HEK293 (cell line): Measurements from ENCODE around the gene TNFRSF17.
A peak's percentile ranks its signal among the peaks of the same experiment; 100 is the strongest.

Source experiments
- CTCF ChIA-PET: fragments of 350-600 bp; formaldehyde crosslinking; extraction: SDS; loops from one replicate; lab custom pipeline; 2021; ENCODE audit warnings: antibody characterized with exemption; lab: Yijun Ruan, JAX
- POLR2A ChIA-PET: fragments of 300-600 bp; formaldehyde crosslinking; extraction: SDS; loops from one replicate; lab custom pipeline; 2020; ENCODE audit warnings: antibody characterized with exemption, inconsistent platforms; lab: Yijun Ruan, JAX
- H3K27ac ChIP-seq: fragments of 200-500 bp; sonication (Bioruptor generic); 2 replicates; pipeline ENCODE4 v1.5.1; 2014; ENCODE audit warnings: low read depth, low read length, control low read depth, inconsistent platforms; ENCODE audit errors: extremely low read depth
- H3K36me3 ChIP-seq, 2 experiments: fragments of 200-500 bp in 1 of 2; sonication (Bioruptor generic) in 1 of 2; 1 replicate in 1 of 2; 2 replicates in 1 of 2; pipeline ENCODE4 v1.5.1; 2014 to 2017; ENCODE audit warnings: inconsistent platforms in 2 of 2, low read length in 2 of 2; ENCODE audit not compliant: control insufficient read depth in 2 of 2, insufficient read depth in 1 of 2
- H3K4me1 ChIP-seq: fragments of 200-500 bp; sonication (Bioruptor generic); 2 replicates; pipeline ENCODE4 v1.5.1; 2014; ENCODE audit warnings: mild to moderate bottlenecking, low read length, inconsistent platforms; ENCODE audit not compliant: control insufficient read depth, insufficient read depth
- H3K4me3 ChIP-seq: 2 replicates; pipeline ENCODE4 v1.5.1; 2011; ENCODE audit warnings: low read depth, mild to moderate bottlenecking, control low read depth, low read length, moderate library complexity
- H3K9me3 ChIP-seq: fragments of 200-500 bp; sonication (Bioruptor generic); 2 replicates; pipeline ENCODE4 v1.5.1; 2014; ENCODE audit warnings: low read depth, low read length, inconsistent platforms; ENCODE audit not compliant: control insufficient read depth, insufficient read depth
- BCL6B ChIP-seq: fragments of 450-650 bp; formaldehyde crosslinking; IDR thresholded peaks from 2 replicates; pipeline ENCODE4 v1.5.1; 2017; ENCODE audit warnings: missing biosample characterization, missing genetic modification characterization
- CTCF ChIP-seq: fragments of 450-650 bp; formaldehyde crosslinking; IDR thresholded peaks from 2 replicates; pipeline ENCODE4 v1.5.1; 2016; ENCODE audit warnings: missing biosample characterization, missing genetic modification characterization
- GLIS2 ChIP-seq: fragments of 450-650 bp; formaldehyde crosslinking; IDR thresholded peaks from 2 replicates; pipeline ENCODE4 v1.5.1; 2016; ENCODE audit warnings: missing biosample characterization, missing genetic modification characterization
- HOXA7 ChIP-seq: sonication (generic); formaldehyde crosslinking; IDR thresholded peaks from 2 replicates; pipeline ENCODE4 v1.8.1; 2022; ENCODE audit warnings: missing genetic modification reagents, borderline replicate concordance
- IKZF3 ChIP-seq: fragments of 450-650 bp; IDR thresholded peaks from 2 replicates; pipeline ENCODE4 v1.5.0; 2018; ENCODE audit warnings: missing biosample characterization, mild to moderate bottlenecking, missing genetic modification characterization, moderate library complexity
- KLF9 ChIP-seq: fragments of 450-650 bp; formaldehyde crosslinking; IDR thresholded peaks from 2 replicates; pipeline ENCODE4 v1.5.1; 2016; ENCODE audit warnings: missing biosample characterization, missing genetic modification characterization, low read depth
- MZF1 ChIP-seq: fragments of 450-650 bp; formaldehyde crosslinking; IDR thresholded peaks from 2 replicates; pipeline ENCODE4 v1.5.1; 2017; ENCODE audit warnings: missing biosample characterization, missing genetic modification characterization, borderline replicate concordance
- OSR2 ChIP-seq: fragments of 450-650 bp; formaldehyde crosslinking; IDR thresholded peaks from 2 replicates; pipeline ENCODE4 v1.5.1; 2016; ENCODE audit warnings: missing biosample characterization, missing genetic modification characterization
- OVOL3 ChIP-seq: fragments of 450-650 bp; formaldehyde crosslinking; IDR thresholded peaks from 2 replicates; pipeline ENCODE4 v1.5.1; 2016; ENCODE audit warnings: missing biosample characterization, missing genetic modification characterization
- PATZ1 ChIP-seq: fragments of 450-650 bp; formaldehyde crosslinking; IDR thresholded peaks from 2 replicates; pipeline ENCODE4 v1.5.1; 2016; ENCODE audit warnings: missing biosample characterization, missing genetic modification characterization
- SP2 ChIP-seq: fragments of 450-650 bp; formaldehyde crosslinking; IDR thresholded peaks from 2 replicates; pipeline ENCODE4 v1.5.1; 2016; ENCODE audit warnings: missing biosample characterization, missing genetic modification characterization
- ZBTB1 ChIP-seq: fragments of 450-650 bp; formaldehyde crosslinking; IDR thresholded peaks from 2 replicates; pipeline ENCODE4 v1.5.1; 2016; ENCODE audit warnings: missing biosample characterization, missing genetic modification characterization
- ZBTB17 ChIP-seq: fragments of 450-650 bp; formaldehyde crosslinking; IDR thresholded peaks from 2 replicates; pipeline ENCODE4 v1.5.1; 2016; ENCODE audit warnings: missing biosample characterization, missing genetic modification characterization
- ZBTB48 ChIP-seq: fragments of 450-650 bp; formaldehyde crosslinking; IDR thresholded peaks from 2 replicates; pipeline ENCODE4 v1.5.1; 2016; ENCODE audit warnings: missing biosample characterization, missing genetic modification characterization
- ZFP37 ChIP-seq: fragments of 450-650 bp; formaldehyde crosslinking; IDR thresholded peaks from 2 replicates; pipeline ENCODE4 v1.5.1; 2016; ENCODE audit warnings: missing biosample characterization, missing genetic modification characterization
- ZIC2 ChIP-seq: fragments of 450-650 bp; formaldehyde crosslinking; IDR thresholded peaks from 2 replicates; pipeline ENCODE4 v1.5.1; 2016; ENCODE audit warnings: missing biosample characterization, missing genetic modification characterization
- ZNF10 ChIP-seq: fragments of 450-650 bp; formaldehyde crosslinking; IDR thresholded peaks from 2 replicates; pipeline ENCODE4 v1.5.1; 2017; ENCODE audit warnings: missing biosample characterization, missing genetic modification characterization
- ZNF132 ChIP-seq: fragments of 450-650 bp; formaldehyde crosslinking; IDR thresholded peaks from 2 replicates; pipeline ENCODE4 v1.5.1; 2017; ENCODE audit warnings: missing biosample characterization, missing genetic modification characterization, borderline replicate concordance
- ZNF449 ChIP-seq: fragments of 450-650 bp; formaldehyde crosslinking; IDR thresholded peaks from 2 replicates; pipeline ENCODE4 v1.5.1; 2017; ENCODE audit warnings: missing biosample characterization, mild to moderate bottlenecking, missing genetic modification characterization, moderate library complexity
- ZNF670 ChIP-seq: fragments of 450-650 bp; formaldehyde crosslinking; IDR thresholded peaks from 2 replicates; pipeline ENCODE4 v1.5.1; 2016; ENCODE audit warnings: missing biosample characterization, missing genetic modification characterization, low read depth
- ZXDB ChIP-seq: fragments of 450-650 bp; formaldehyde crosslinking; IDR thresholded peaks from 2 replicates; pipeline ENCODE4 v1.5.1; 2016; ENCODE audit warnings: missing biosample characterization, missing genetic modification characterization
- TF ChIP-seq, protein P1 (sequence below): fragments of 450-650 bp; formaldehyde crosslinking; IDR thresholded peaks from 2 replicates; pipeline ENCODE4 v1.5.1; 2016; ENCODE audit warnings: missing biosample characterization, missing genetic modification characterization

Gene TNFRSF17

DNA sequence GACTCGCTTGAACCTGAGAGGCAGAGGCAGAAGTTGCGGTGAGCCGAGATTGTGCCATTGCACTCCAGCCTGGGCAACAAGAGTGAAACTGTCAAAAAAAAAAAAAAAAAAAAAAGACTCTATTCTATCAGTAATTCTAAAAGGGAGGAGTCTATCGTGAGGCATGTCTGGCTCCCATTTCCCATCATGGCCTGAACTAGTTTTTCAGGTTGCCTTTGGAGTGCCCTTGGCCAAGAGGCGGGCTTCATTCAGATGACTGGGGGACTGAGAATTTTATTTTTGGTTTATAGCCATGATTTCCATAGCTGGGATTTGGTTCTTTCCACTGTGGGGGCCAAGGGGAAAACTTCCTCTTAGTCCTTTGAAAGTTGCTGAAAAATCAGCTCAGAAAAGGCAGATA lies 8.1 kb downstream of the TNFRSF17 start (continued):
- TF ChIP-seq BCL6B (tag by site-specific recombination) (no peak), ZNF449 (tag by site-specific recombination) (no peak), ZNF132 (tag by site-specific recombination) (no peak), ZIC2 (tag by site-specific recombination) (no peak)
- TF ChIP-seq, all 188 proteins: peak for 0

DNA sequence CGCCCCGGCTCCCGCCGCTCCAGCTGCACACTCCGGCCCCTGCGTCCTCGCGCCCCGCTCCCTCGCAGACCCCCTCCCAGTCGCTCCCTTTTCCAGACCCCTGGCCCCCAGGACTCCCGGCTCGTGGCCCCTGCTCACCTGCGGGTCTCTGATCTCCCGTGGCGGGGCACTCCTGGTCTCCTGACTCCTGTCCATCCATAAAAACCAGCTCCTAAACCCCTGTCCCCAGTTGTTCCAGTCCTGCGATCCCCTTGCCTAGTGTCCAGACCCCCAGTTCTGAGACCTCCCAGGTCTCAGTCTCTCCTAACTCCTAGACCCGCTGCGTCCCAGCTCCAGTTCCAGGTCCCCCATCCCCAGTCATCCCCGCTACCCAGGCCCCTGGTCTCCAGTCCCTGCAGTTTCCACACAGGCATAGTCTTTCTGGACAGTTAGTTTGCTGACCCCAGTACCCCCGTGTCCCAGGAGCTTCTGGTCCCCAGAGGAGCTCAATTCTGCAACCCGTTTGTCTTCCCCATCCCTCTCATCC lies 11.9 kb downstream of the TNFRSF17 start:
- Histone ChIP-seq H3K36me3 (peaks cover 0 to 4% of the 10 kb centered on the region in 2 experiments; a peak in 2 of 3 replicates), H3K27ac (peak overlapping the region; percentile 25; the same call in 1 of the 2 replicates), H3K4me1 (peaks cover 6% of the 10 kb centered on the region; the same call in 1 of the 2 replicates), H3K4me3 (peak overlapping the region; percentile 94), H3K9me3 (no peaks in the 10 kb centered on the region)
- CTCF ChIA-PET: interaction anchor here (0.5 to 2.3 kb wide), 6 partner anchors 9 to 606 kb away, joined by 3 to 20 read pairs (median 3); no protein-coding TSS in a partner anchor
- TF ChIP-seq SP2 (no peak), PATZ1 (0 out of 2 replicates have a peak, but pooled peaks have one; percentile 37), ZBTB1 (tag by site-specific recombination) (no peak), CTCF (tag by site-specific recombination) (no peak), ZNF670 (tag by site-specific recombination) (no peak), ZNF10 (tag by site-specific recombination) (no peak), MZF1 (tag by site-specific recombination) (0 out of 2 replicates have a peak, but pooled peaks have one; percentile 9), OVOL3 (tag by site-specific recombination) (no peak), GLIS2 (tag by site-specific recombination) (peak; percentile 77)
- POLR2A ChIA-PET: interaction anchor here (0.7 to 2.0 kb wide), 16 partner anchors 9 to 234 kb away, joined by 3 to 10 read pairs (median 4); partner anchors contain the start of genes GSPT1 and TXNDC11

DNA sequence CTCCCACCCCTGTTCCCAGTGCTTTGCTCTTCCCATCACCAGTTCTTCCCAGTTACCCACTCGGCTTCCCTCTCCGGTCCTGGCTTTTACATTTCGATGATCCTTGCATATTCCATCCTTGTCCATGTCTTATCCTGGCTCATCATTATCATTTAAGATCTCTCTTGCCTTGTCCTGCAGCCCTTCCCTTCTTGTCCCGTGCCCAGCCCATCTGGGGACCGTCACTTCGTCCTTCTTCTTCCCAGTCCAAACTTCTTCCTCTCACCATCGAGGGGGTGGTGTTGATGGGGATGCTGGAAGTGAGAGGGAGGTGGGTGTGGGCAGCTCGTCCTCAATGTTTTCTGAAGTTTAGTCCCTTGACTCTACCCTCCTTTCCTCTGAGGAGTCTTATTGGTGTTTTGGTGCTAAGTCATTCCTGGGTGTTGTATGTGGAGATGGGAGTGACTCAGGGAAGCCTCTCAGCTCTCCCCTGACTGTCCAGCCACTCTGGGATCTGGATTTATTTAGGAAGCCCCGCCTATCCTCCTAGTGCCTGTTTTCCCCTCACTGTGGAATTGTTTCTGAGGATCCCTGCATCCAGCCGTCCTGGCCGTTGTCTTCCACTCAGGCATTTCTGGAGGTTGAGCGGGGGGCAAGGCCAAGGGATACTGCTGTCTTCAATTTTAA lies 12.5 kb downstream of the TNFRSF17 start:
- peaks cover 0 to 4% of the 10 kb centered on the region in 2 experiments; a peak in 2 of 3 replicates for H3K36me3 ChIP-seq
- H3K4me3 ChIP-seq: peak overlapping the region; percentile 94
- ChIA-PET CTCF (interaction anchor here (0.7 to 2.3 kb wide), 3 partner anchors 10 to 606 kb away, joined by 3 to 20 read pairs (median 3); no protein-coding TSS in a partner anchor), POLR2A (interaction anchor here (0.8 to 2.0 kb wide), 8 partner anchors 10 to 235 kb away, joined by 3 to 10 read pairs (median 6); partner anchors contain the start of genes GSPT1 and TXNDC11)
- H3K9me3 ChIP-seq: no peaks in the 10 kb centered on the region
- no peak overlapping the region for H3K27ac ChIP-seq
- peaks cover 6% of the 10 kb centered on the region; the same call in 1 of the 2 replicates for H3K4me1 ChIP-seq
- TF ChIP-seq IKZF3 (tag by site-specific recombination) (peak; percentile 40), KLF9 (no peak), ZBTB48 (peak; percentile 57), ZBTB17 (tag by site-specific recombination) (peak; percentile 98), HOXA7 (CRISPR knock-in tag) (no peak), ZFP37 (no peak), ZXDB (tag by site-specific recombination) (no peak), OSR2 (tag by site-specific recombination) (no peak)
- TF ChIP-seq, protein P1, sequence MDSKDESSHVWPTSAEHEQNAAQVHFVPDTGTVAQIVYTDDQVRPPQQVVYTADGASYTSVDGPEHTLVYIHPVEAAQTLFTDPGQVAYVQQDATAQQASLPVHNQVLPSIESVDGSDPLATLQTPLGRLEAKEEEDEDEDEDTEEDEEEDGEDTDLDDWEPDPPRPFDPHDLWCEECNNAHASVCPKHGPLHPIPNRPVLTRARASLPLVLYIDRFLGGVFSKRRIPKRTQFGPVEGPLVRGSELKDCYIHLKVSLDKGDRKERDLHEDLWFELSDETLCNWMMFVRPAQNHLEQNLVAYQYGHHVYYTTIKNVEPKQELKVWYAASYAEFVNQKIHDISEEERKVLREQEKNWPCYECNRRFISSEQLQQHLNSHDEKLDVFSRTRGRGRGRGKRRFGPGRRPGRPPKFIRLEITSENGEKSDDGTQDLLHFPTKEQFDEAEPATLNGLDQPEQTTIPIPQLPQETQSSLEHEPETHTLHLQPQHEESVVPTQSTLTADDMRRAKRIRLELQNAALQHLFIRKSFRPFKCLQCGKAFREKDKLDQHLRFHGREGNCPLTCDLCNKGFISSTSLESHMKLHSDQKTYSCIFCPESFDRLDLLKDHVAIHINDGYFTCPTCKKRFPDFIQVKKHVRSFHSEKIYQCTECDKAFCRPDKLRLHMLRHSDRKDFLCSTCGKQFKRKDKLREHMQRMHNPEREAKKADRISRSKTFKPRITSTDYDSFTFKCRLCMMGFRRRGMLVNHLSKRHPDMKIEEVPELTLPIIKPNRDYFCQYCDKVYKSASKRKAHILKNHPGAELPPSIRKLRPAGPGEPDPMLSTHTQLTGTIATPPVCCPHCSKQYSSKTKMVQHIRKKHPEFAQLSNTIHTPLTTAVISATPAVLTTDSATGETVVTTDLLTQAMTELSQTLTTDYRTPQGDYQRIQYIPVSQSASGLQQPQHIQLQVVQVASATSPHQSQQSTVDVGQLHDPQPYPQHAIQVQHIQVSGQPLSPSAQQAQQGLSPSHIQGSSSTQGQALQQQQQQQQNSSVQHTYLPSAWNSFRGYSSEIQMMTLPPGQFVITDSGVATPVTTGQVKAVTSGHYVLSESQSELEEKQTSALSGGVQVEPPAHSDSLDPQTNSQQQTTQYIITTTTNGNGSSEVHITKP: peak; percentile 78
